HEK293 (cell line): ENCODE measurements around the gene CLIC5.

ENCODE experiments used
- CTCF ChIA-PET: fragments of 350-600 bp; formaldehyde crosslinking; extraction: SDS; loops from one replicate; lab custom pipeline; 2021; ENCODE audit warnings: antibody characterized with exemption; lab: Yijun Ruan, JAX
- POLR2A ChIA-PET: fragments of 300-600 bp; formaldehyde crosslinking; extraction: SDS; loops from one replicate; lab custom pipeline; 2020; ENCODE audit warnings: antibody characterized with exemption, inconsistent platforms; lab: Yijun Ruan, JAX
- H3K27ac ChIP-seq: fragments of 200-500 bp; sonication (Bioruptor generic); 2 replicates; pipeline ENCODE4 v1.5.1; 2014; ENCODE audit warnings: low read depth, low read length, control low read depth, inconsistent platforms; ENCODE audit errors: extremely low read depth
- H3K36me3 ChIP-seq, 2 experiments: fragments of 200-500 bp in 1 of 2; sonication (Bioruptor generic) in 1 of 2; 1 replicate in 1 of 2; 2 replicates in 1 of 2; pipeline ENCODE4 v1.5.1; 2014 to 2017; ENCODE audit warnings: inconsistent platforms in 2 of 2, low read length in 2 of 2; ENCODE audit not compliant: control insufficient read depth in 2 of 2, insufficient read depth in 1 of 2
- H3K4me1 ChIP-seq: fragments of 200-500 bp; sonication (Bioruptor generic); 2 replicates; pipeline ENCODE4 v1.5.1; 2014; ENCODE audit warnings: mild to moderate bottlenecking, low read length, inconsistent platforms; ENCODE audit not compliant: control insufficient read depth, insufficient read depth
- H3K4me3 ChIP-seq: 2 replicates; pipeline ENCODE4 v1.5.1; 2011; ENCODE audit warnings: low read depth, mild to moderate bottlenecking, control low read depth, low read length, moderate library complexity
- H3K9me3 ChIP-seq: fragments of 200-500 bp; sonication (Bioruptor generic); 2 replicates; pipeline ENCODE4 v1.5.1; 2014; ENCODE audit warnings: low read depth, low read length, inconsistent platforms; ENCODE audit not compliant: control insufficient read depth, insufficient read depth
- GLI4 ChIP-seq: fragments of 450-650 bp; formaldehyde crosslinking; IDR thresholded peaks from 2 replicates; pipeline ENCODE4 v1.5.1; 2016; ENCODE audit warnings: missing biosample characterization, missing genetic modification characterization
- REST ChIP-seq: fragments of 450-650 bp; formaldehyde crosslinking; IDR thresholded peaks from 2 replicates; pipeline ENCODE4 v1.5.1; 2016; ENCODE audit warnings: missing biosample characterization, missing genetic modification characterization
- SETDB1 ChIP-seq: IDR thresholded peaks from one replicate; pipeline ENCODE4 v1.6.1; 2017; ENCODE audit warnings: mild to moderate bottlenecking, low read length, moderate library complexity, mixed read lengths; ENCODE audit not compliant: insufficient read length
- ZBTB1 ChIP-seq: fragments of 450-650 bp; formaldehyde crosslinking; IDR thresholded peaks from 2 replicates; pipeline ENCODE4 v1.5.1; 2016; ENCODE audit warnings: missing biosample characterization, missing genetic modification characterization
- ZBTB49 ChIP-seq: fragments of 450-650 bp; formaldehyde crosslinking; IDR thresholded peaks from 2 replicates; pipeline ENCODE4 v1.5.1; 2016; ENCODE audit warnings: missing biosample characterization, missing genetic modification characterization, low read depth
- ZNF157 ChIP-seq: fragments of 450-650 bp; formaldehyde crosslinking; IDR thresholded peaks from 2 replicates; pipeline ENCODE4 v1.5.1; 2016; ENCODE audit warnings: missing biosample characterization, missing genetic modification characterization
- ZNF202 ChIP-seq: fragments of 450-650 bp; formaldehyde crosslinking; IDR thresholded peaks from 2 replicates; pipeline ENCODE4 v1.5.1; 2016; ENCODE audit warnings: missing biosample characterization, missing genetic modification characterization, borderline replicate concordance
- ZNF280C ChIP-seq: fragments of 450-650 bp; formaldehyde crosslinking; IDR thresholded peaks from 2 replicates; pipeline ENCODE4 v1.5.1; 2016; ENCODE audit warnings: missing biosample characterization, missing genetic modification characterization
- ZNF529 ChIP-seq: fragments of 450-650 bp; formaldehyde crosslinking; IDR thresholded peaks from 2 replicates; pipeline ENCODE4 v1.5.1; 2017; ENCODE audit warnings: missing genetic modification characterization, missing biosample characterization; ENCODE audit not compliant: insufficient replicate concordance
- ZNF561 ChIP-seq: fragments of 450-650 bp; IDR thresholded peaks from 2 replicates; pipeline ENCODE4 v1.5.1; 2018; ENCODE audit warnings: missing biosample characterization, missing genetic modification characterization, borderline replicate concordance
- ZNF596 ChIP-seq: fragments of 450-650 bp; IDR thresholded peaks from 2 replicates; pipeline ENCODE4 v1.5.0; 2018; ENCODE audit warnings: missing biosample characterization, mild to moderate bottlenecking, missing genetic modification characterization, moderate library complexity
- ZNF600 ChIP-seq: fragments of 450-650 bp; formaldehyde crosslinking; IDR thresholded peaks from 2 replicates; pipeline ENCODE4 v1.5.1; 2016; ENCODE audit warnings: missing biosample characterization, missing genetic modification characterization
- ZNF639 ChIP-seq: fragments of 450-650 bp; formaldehyde crosslinking; IDR thresholded peaks from 2 replicates; pipeline ENCODE4 v1.5.1; 2016; ENCODE audit warnings: missing biosample characterization, missing genetic modification characterization
- ZNF701 ChIP-seq: fragments of 450-650 bp; formaldehyde crosslinking; IDR thresholded peaks from 2 replicates; pipeline ENCODE4 v1.5.1; 2016; ENCODE audit warnings: missing biosample characterization, missing genetic modification characterization
- ZNF747 ChIP-seq: fragments of 450-650 bp; formaldehyde crosslinking; IDR thresholded peaks from 2 replicates; pipeline ENCODE4 v1.5.1; 2016; ENCODE audit warnings: missing biosample characterization, missing genetic modification characterization
- ZSCAN18 ChIP-seq: fragments of 450-650 bp; formaldehyde crosslinking; IDR thresholded peaks from 2 replicates; pipeline ENCODE4 v1.5.1; 2016; ENCODE audit warnings: missing biosample characterization, missing genetic modification characterization
- ZSCAN5A ChIP-seq: fragments of 450-650 bp; formaldehyde crosslinking; IDR thresholded peaks from 2 replicates; pipeline ENCODE4 v1.5.1; 2016; ENCODE audit warnings: missing biosample characterization, missing genetic modification characterization

CLIC5 gene

GRCh38 chr6:45841062-45841461, 174.6 kb downstream of the CLIC5 start:
- H3K36me3 ChIP-seq = no peaks in the 10 kb centered on the region
- H3K4me3 ChIP-seq = no peak overlapping the region
- no peaks in the 10 kb centered on the region for H3K4me1 ChIP-seq
- CTCF ChIA-PET = interaction anchor here (0.8 kb wide), 1 partner anchor 246 kb away, joined by 3 read pairs; no protein-coding TSS in a partner anchor
- TF ChIP-seq ZSCAN5A (no peak), ZNF561 (no peak), ZNF529 (tag by site-specific recombination) (no peak), ZNF639 (tag by site-specific recombination) (no peak), ZSCAN18 (no peak), ZNF600 (tag by site-specific recombination) (no peak), REST (tag by site-specific recombination) (no peak), ZNF202 (no peak), ZBTB49 (tag by site-specific recombination) (no peak), ZNF280C (tag by site-specific recombination) (no peak), ZNF596 (tag by site-specific recombination) (no peak), ZNF157 (tag by site-specific recombination) (no peak), GLI4 (tag by site-specific recombination) (no peak), ZBTB1 (tag by site-specific recombination) (no peak), ZNF747 (tag by site-specific recombination) (no peak), ZNF701 (tag by site-specific recombination) (no peak), SETDB1 (no peak)
- POLR2A ChIA-PET = no interaction called here
- no peaks in the 10 kb centered on the region for H3K9me3 ChIP-seq
- no peak overlapping the region for H3K27ac ChIP-seq
